ENCODE data around the gene PIP5K1A.
"Not testable (repeated sequence)": the region's sequence is repeated elsewhere in the genome, so short reads cannot be mapped to it uniquely, and the experiment has no call there.

PIP5K1A gene

GRCh38 chr1:151175041-151175741, 23.2 kb upstream of the PIP5K1A start:
- TF ChIP-seq CTCF (IDR thresholded peaks at IDR 0.05; ENCODE audit: control insufficient read depth, extremely low read depth, insufficient read depth): no peak
- DNase-seq (ENCODE audit: low read depth): no peak
- no peak overlapping the region for H3K4me3 ChIP-seq (ENCODE audit: low read depth, low read length)

DNA sequence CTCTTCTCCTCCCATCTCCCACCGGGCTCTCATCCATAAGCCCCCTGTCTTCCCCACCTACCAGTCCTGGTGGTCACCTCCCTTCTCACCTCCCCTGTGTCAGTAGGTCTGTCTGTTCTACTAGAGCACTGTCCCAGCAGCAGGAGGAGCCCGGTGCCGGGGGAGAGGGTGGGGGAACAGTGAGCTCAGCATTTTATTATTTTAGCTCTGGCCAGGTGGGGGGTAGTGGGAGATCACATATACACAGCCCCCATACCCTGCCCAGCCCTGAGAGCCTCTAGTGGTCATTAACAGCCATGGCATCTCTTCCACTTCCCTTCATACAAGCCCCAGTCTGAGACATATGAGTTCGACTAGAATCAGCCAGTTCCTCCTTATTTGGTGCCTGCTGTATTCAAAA, 22.5 kb upstream of the PIP5K1A start, which contains the start of gene TMOD4:
Gene TMOD4 (minus strand): TSS at position 119 of the 400 bp plus-strand sequence. CDS start 1,106 bp downstream, outside the sequence.
- no peak for DNase-seq (ENCODE audit: low read depth)
- no peak within 1 kb of the TSS for H3K4me3 ChIP-seq (ENCODE audit: low read depth, low read length)
- TF ChIP-seq CTCF (IDR thresholded peaks at IDR 0.05; ENCODE audit: control insufficient read depth, extremely low read depth, insufficient read depth): peak; percentile 29; the same call in 1 of the 2 replicates

DNA sequence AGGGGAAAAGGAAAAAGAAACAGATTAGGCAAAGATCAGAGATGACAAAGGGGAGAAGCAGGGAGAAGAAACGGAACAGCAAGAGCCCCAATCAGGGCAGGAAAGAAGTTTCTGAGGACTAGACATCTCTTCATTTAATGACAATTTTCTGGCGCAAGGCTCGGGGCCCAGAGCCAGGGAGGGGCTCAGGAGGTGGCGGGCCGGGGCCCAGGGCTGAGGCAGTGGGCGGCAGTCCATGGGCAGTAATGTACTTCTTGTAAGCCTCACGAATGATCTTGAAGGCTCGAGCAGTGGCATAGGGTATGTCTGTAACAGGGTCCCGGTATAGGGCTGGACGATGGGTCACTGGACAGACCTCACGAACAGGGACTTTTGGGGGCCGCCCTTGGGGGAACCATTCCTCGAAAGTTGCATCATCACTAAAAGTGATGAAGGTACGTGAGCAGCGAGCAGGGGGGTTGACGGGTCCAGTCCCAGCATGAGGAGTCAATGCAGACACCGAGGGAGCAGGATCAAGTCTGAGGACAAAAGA, 21.8 kb upstream of the PIP5K1A start:
- TF ChIP-seq CTCF (IDR thresholded peaks at IDR 0.05; ENCODE audit: control insufficient read depth, extremely low read depth, insufficient read depth): no peak
- no peak overlapping the region for H3K4me3 ChIP-seq (ENCODE audit: low read depth, low read length)
- DNase-seq (ENCODE audit: low read depth): no peak

DNA sequence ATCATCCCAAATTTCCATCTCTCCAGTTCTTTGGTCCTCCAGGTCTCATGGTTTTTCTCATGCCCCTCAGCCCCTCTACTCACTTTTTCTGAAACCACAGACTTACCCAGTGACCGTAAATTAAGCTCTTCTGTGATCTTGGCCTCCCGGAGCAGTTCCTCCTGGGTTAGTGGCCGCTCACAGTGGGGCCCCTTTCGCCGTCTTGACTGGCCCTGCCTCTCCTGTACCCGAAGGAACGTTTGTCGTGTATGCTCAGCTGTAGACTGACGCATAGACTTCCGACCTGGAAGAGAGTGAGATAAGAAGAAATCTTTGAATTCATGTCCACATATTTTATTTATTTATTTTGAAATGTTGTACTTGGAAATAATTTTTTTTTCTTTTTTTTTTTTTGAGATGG, 14.1 kb upstream of the PIP5K1A start:
- DNase-seq (ENCODE audit: low read depth): no peak
- no peak for TF ChIP-seq CTCF (IDR thresholded peaks at IDR 0.05; ENCODE audit: control insufficient read depth, extremely low read depth, insufficient read depth)

DNA sequence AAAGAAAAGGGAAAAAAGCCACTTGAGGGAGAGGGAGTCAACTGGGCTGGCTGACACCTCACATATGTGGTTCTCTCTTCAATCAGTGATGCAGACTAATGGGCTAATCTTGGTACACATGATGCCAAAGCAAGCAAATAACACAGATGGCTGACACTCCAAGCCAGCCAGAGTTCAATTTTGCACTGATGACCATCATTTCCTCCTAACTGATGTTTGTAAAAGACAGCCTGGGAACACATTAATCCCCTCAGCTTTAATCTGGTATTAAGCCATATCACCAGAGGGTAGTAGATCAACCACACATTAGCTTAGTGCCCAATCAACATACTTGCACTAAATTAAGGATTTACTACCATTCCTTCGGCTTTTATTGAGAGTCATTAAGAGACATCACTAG, 11.1 kb upstream of the PIP5K1A start:
- no peak overlapping the region for H3K4me3 ChIP-seq (ENCODE audit: low read depth, low read length)
- TF ChIP-seq CTCF (IDR thresholded peaks at IDR 0.05; ENCODE audit: control insufficient read depth, extremely low read depth, insufficient read depth): no peak
- DNase-seq (ENCODE audit: low read depth): no peak

More for the DNA sequence above, 14.1 kb upstream of the PIP5K1A start:
- no peak overlapping the region for H3K4me3 ChIP-seq (ENCODE audit: low read depth, low read length)

GRCh38 chr1:151188667-151189066, 9.7 kb upstream of the PIP5K1A start:
- DNase-seq (ENCODE audit: low read depth): not testable (repeated sequence)
- peak overlapping the region; percentile 87 for H3K4me3 ChIP-seq (ENCODE audit: low read depth, low read length)

- TF ChIP-seq CTCF (IDR thresholded peaks at IDR 0.05; ENCODE audit: control insufficient read depth, extremely low read depth, insufficient read depth): no peak
- H3K4me3 ChIP-seq (ENCODE audit: low read depth, low read length): peak within 1 kb of the TSS; percentile 87
- peak; percentile 68 for DNase-seq (ENCODE audit: low read depth)
Measured at GRCh38 chr1:151189637-151190445, 8.5 kb upstream of the PIP5K1A start, which contains the start of gene VPS72. Gene VPS72, minus strand, starts transcription at chr1:151190197. Its CDS starts 76 bp downstream, at chr1:151190121.
